HG03025 (cell line): ENCODE measurements around the gene SKAP2.

Experiments used
- ATAC-seq: cut with Tn5 transposase; IDR thresholded peaks from one replicate; pipeline ENCODE4 v1.9.1; 2021; ENCODE audit warnings: mild to moderate bottlenecking, moderate library complexity; ENCODE audit not compliant: unreplicated experiment, low FRiP score

The SKAP2 gene

GRCh38 chr7:26699766-26700165 lies 164.6 kb downstream of the SKAP2 start:
- no peak for ATAC-seq

- no peak for ATAC-seq
Measured at GRCh38 chr7:26698806-26699205, 165.6 kb downstream of the SKAP2 start.

GRCh38 chr7:26698194-26698593 lies 166.2 kb downstream of the SKAP2 start:
- ATAC-seq: no peak

GRCh38 chr7:26696978-26697377 lies 167.4 kb downstream of the SKAP2 start:
- ATAC-seq: no peak

- ATAC-seq: no peak
Measured at GRCh38 chr7:26696161-26696560, 168.2 kb downstream of the SKAP2 start.

GRCh38 chr7:26694713-26695112 lies 169.7 kb downstream of the SKAP2 start:
- no peak for ATAC-seq

- ATAC-seq: no peak
Measured at GRCh38 chr7:26694141-26694540, 170.2 kb downstream of the SKAP2 start.

- ATAC-seq: no peak
Measured at GRCh38 chr7:26691886-26692285, 172.5 kb downstream of the SKAP2 start.

GRCh38 chr7:26691406-26691805 lies 173.0 kb downstream of the SKAP2 start:
- no peak for ATAC-seq

GRCh38 chr7:26690135-26690805 lies 174.1 kb downstream of the SKAP2 start:
- ATAC-seq: no peak

GRCh38 chr7:26688936-26689506 lies 175.4 kb downstream of the SKAP2 start:
- peak; percentile 89 for ATAC-seq

GRCh38 chr7:26688388-26688787 lies 176.0 kb downstream of the SKAP2 start:
- no peak for ATAC-seq

GRCh38 chr7:26687032-26687431 lies 177.4 kb downstream of the SKAP2 start:
- ATAC-seq: no peak

- no peak for ATAC-seq
Measured at GRCh38 chr7:26686448-26686981, 177.9 kb downstream of the SKAP2 start.

- no peak for ATAC-seq
Measured at GRCh38 chr7:26685606-26686005, 178.8 kb downstream of the SKAP2 start.

- no peak for ATAC-seq
Measured at GRCh38 chr7:26684447-26684846, 179.9 kb downstream of the SKAP2 start.

- no peak for ATAC-seq
Measured at GRCh38 chr7:26683277-26683676, 181.1 kb downstream of the SKAP2 start.

GRCh38 chr7:26681819-26682418 lies 182.5 kb downstream of the SKAP2 start:
- ATAC-seq: no peak

GRCh38 chr7:26680587-26680986 lies 183.8 kb downstream of the SKAP2 start:
- ATAC-seq: no peak

GRCh38 chr7:26675143-26675887 lies 189.1 kb downstream of the SKAP2 start:
- ATAC-seq: no peak

GRCh38 chr7:26673858-26674257 lies 190.5 kb downstream of the SKAP2 start:
- ATAC-seq: no peak
